Smooth muscle cell (in vitro differentiated cells): ENCODE data around the gene COL4A3. TPM values are rescaled to one million over a fixed set of nuclear protein-coding genes. Genes with fewer than 3 reads are reported as not detected.

ENCODE experiments used
- DNase-seq: peaks from one replicate; lab custom pipeline; 2025; ENCODE audit not compliant: unreplicated experiment; lab: John Stamatoyannopoulos, UW
- H2AFZ ChIP-seq: fragments of 200-600 bp; sonication (generic); 2 replicates; pipeline ENCODE4 v1.6.0; 2016; ENCODE audit warnings: antibody characterized with exemption, low read depth, mild to moderate bottlenecking
- H3F3A ChIP-seq: fragments of 200-600 bp; sonication (generic); 2 replicates; pipeline ENCODE4 v1.6.0; 2017; ENCODE audit warnings: antibody characterized with exemption, low read depth
- H3K27ac ChIP-seq: fragments of 200-600 bp; sonication (generic); 2 replicates; pipeline ENCODE4 v1.5.1; 2016; ENCODE audit warnings: low read depth, mild to moderate bottlenecking
- H3K27me3 ChIP-seq: fragments of 200-600 bp; sonication (generic); 2 replicates; pipeline ENCODE4 v1.6.1; 2016; ENCODE audit warnings: low read depth, mild to moderate bottlenecking
- H3K36me3 ChIP-seq: fragments of 200-600 bp; sonication (generic); 2 replicates; pipeline ENCODE4 v1.5.1; 2016; ENCODE audit warnings: low read depth
- H3K4me1 ChIP-seq: fragments of 200-600 bp; sonication (generic); 2 replicates; pipeline ENCODE4 v1.5.1; 2016; ENCODE audit warnings: low read depth
- H3K4me2 ChIP-seq: fragments of 200-600 bp; sonication (generic); 2 replicates; pipeline ENCODE4 v1.6.0; 2016; ENCODE audit warnings: mild to moderate bottlenecking
- H3K4me3 ChIP-seq: fragments of 200-600 bp; sonication (generic); 2 replicates; pipeline ENCODE4 v1.5.1; 2016; ENCODE audit warnings: mild to moderate bottlenecking
- H3K79me2 ChIP-seq: fragments of 200-600 bp; sonication (generic); 2 replicates; pipeline ENCODE4 v1.6.0; 2016; ENCODE audit warnings: low read depth, mild to moderate bottlenecking
- H3K9ac ChIP-seq: fragments of 200-600 bp; sonication (generic); 2 replicates; pipeline ENCODE4 v1.6.0; 2016; ENCODE audit warnings: low read depth
- H3K9me3 ChIP-seq: fragments of 200-600 bp; sonication (generic); replicated peaks from 2 replicates; pipeline ENCODE4 v1.5.1; 2016; ENCODE audit warnings: low read depth
- H4K20me1 ChIP-seq: fragments of 200-600 bp; sonication (generic); 2 replicates; pipeline ENCODE4 v1.6.0; 2016; ENCODE audit warnings: low read depth
- WGBS: methylation state at CpG from one replicate; pipeline ENCODE4 v1.1.7; 2016; ENCODE audit warnings: low lambda C conversion rate; 5-methylcytosine and 5-hydroxymethylcytosine counted together
- polyA plus RNA-seq: library from polyadenylated mRNA; unstranded; fragments of >200 nt; fragmentation: Nextera tagmentation; extraction: Ambion mirVana; gene quantifications from 2 replicates; pipeline ENCODE4 v1.2.1, GENCODE V29; 2016
- total RNA-seq: library from RNA; depleted of rRNA; stranded (reverse); fragments of >200 nt; gene quantifications from 2 replicates; pipeline ENCODE4 v1.2.3, GENCODE V29; 2014
- TF ChIP-seq, protein P1 (sequence below): fragments of 200-600 bp; sonication (generic); IDR thresholded peaks from 2 replicates; pipeline ENCODE4 v1.5.1; 2017; ENCODE audit warnings: borderline replicate concordance, mild to moderate bottlenecking, antibody characterized with exemption; ENCODE audit not compliant: insufficient read depth, poor library complexity, severe bottlenecking

COL4A3 gene
- total and polyA plus RNA-seq, 2 experiments from 2014 or later: not detected

DNA sequence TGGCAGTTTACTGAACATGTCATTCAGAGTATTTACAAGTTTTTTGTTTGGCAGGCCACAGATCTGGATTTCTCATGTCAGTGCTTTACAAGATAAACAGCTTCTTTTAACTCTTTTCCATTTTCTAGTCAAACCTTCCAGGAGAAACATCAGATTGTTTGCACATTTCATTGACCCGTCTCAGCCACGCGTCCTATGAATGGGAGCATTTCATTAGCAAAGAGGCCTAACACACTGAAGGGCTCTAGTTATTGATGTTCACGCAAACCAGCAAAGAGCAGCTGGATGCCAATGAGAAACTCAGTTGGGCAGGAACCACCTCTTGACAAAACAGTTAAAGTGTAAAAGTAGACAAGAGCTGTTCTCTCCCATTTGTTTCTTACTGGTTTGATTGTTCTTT is 131.4 kb downstream of the COL4A3 start:
- DNase-seq: no peak
- H3K4me1 ChIP-seq: no peaks in the 10 kb centered on the region
- H3K36me3 ChIP-seq: no peaks in the 10 kb centered on the region
- no peaks in the 10 kb centered on the region for H4K20me1 ChIP-seq
- H3K27me3 ChIP-seq: no peaks in the 10 kb centered on the region
- no peak overlapping the region for H3K9ac ChIP-seq
- H3K9me3 ChIP-seq: no peaks in the 10 kb centered on the region
- no peaks in the 10 kb centered on the region for H3F3A ChIP-seq
- H3K4me2 ChIP-seq: no peak overlapping the region
- no peak overlapping the region for H3K4me3 ChIP-seq
- H3K79me2 ChIP-seq: no peaks in the 10 kb centered on the region
- no peak overlapping the region for H3K27ac ChIP-seq
- H2AFZ ChIP-seq: no peak overlapping the region
- TF ChIP-seq, protein P1, sequence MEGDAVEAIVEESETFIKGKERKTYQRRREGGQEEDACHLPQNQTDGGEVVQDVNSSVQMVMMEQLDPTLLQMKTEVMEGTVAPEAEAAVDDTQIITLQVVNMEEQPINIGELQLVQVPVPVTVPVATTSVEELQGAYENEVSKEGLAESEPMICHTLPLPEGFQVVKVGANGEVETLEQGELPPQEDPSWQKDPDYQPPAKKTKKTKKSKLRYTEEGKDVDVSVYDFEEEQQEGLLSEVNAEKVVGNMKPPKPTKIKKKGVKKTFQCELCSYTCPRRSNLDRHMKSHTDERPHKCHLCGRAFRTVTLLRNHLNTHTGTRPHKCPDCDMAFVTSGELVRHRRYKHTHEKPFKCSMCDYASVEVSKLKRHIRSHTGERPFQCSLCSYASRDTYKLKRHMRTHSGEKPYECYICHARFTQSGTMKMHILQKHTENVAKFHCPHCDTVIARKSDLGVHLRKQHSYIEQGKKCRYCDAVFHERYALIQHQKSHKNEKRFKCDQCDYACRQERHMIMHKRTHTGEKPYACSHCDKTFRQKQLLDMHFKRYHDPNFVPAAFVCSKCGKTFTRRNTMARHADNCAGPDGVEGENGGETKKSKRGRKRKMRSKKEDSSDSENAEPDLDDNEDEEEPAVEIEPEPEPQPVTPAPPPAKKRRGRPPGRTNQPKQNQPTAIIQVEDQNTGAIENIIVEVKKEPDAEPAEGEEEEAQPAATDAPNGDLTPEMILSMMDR: no peak
- WGBS: 96% methylated on average over 4 of the region's 4 CpGs

DNA sequence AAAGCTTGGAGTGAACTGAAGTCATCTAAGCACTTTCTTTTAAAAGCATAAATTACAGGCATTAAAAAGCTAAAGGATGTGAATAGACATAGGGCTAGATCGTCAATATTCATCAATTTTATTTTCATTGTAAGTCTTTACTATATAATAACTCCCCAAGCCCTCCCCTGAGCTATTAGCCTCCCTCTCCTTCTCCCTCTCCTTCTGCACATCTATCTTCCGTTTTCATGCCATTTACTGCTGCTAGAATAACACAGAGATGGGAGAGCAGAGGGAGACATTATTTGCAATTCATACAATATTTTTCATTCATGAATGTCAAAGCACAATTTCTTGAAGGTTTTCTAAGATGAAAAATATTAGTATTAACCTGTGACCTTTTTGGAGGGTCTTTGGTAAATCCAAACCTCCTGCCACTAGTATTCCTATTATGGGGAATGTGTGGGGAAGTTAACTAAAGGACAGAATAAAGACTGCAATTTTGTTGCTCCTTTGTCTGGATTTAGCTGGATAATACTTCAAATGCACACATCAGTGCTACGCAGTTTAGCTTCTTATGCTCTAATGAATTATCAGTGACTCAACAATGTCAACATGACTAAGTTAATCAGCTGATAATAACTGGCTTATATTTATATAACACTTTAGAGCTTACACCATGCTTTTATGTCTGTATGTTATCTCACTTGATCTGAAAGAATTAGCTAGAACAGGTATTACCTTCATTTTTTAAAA is 132.4 kb downstream of the COL4A3 start:
- H3F3A ChIP-seq: no peaks in the 10 kb centered on the region
- H3K79me2 ChIP-seq: no peaks in the 10 kb centered on the region
- H3K36me3 ChIP-seq: no peaks in the 10 kb centered on the region
- TF ChIP-seq, protein P1: no peak
- no peaks in the 10 kb centered on the region for H3K27me3 ChIP-seq
- H3K9ac ChIP-seq: no peak overlapping the region
- H3K4me2 ChIP-seq: no peak overlapping the region
- WGBS: 79% methylated on average over 3 of the region's 3 CpGs
- H4K20me1 ChIP-seq: no peaks in the 10 kb centered on the region
- H3K4me1 ChIP-seq: no peaks in the 10 kb centered on the region
- no peak overlapping the region for H3K27ac ChIP-seq
- H3K4me3 ChIP-seq: no peak overlapping the region
- no peak overlapping the region for H2AFZ ChIP-seq
- DNase-seq: no peak
- H3K9me3 ChIP-seq: no peaks in the 10 kb centered on the region

- Histone ChIP-seq H3K9ac (no peak overlapping the region), H3F3A (no peaks in the 10 kb centered on the region)
- 96% methylated on average over 1 of the region's 1 CpG for WGBS
Observed at GRCh38 chr2:227301523-227301922, 137.1 kb downstream of the COL4A3 start.

More at GRCh38 chr2:227301523-227301922, 137.1 kb downstream of the COL4A3 start:
- H3K27me3 ChIP-seq: no peaks in the 10 kb centered on the region
- H3K9me3 ChIP-seq: no peaks in the 10 kb centered on the region
- TF ChIP-seq, protein P1: no peak
- H3K4me2 ChIP-seq: no peak overlapping the region
- H2AFZ ChIP-seq: no peak overlapping the region
- H3K79me2 ChIP-seq: no peaks in the 10 kb centered on the region
- no peaks in the 10 kb centered on the region for H3K4me1 ChIP-seq
- no peak for DNase-seq
- no peak overlapping the region for H3K4me3 ChIP-seq
- H3K27ac ChIP-seq: no peak overlapping the region
- H3K36me3 ChIP-seq: no peaks in the 10 kb centered on the region
- no peaks in the 10 kb centered on the region for H4K20me1 ChIP-seq
